ENCODE measurements around the gene CACNB2.
"Not testable (repeated sequence)": the region's sequence is repeated elsewhere in the genome, so short reads cannot be mapped to it uniquely, and the experiment has no call there.

- TF ChIP-seq CTCF (conservative IDR thresholded peaks at IDR 0.05 in 1 of 2, IDR thresholded peaks at IDR 0.05 in 1 of 2; ENCODE audit: extremely low read depth in 1 of 2, insufficient read depth in 1 of 2, low read depth in 1 of 2, low read length in 2 of 2); EZH2 (IDR thresholded peaks at IDR 0.05; ENCODE audit: borderline replicate concordance, low read length): not testable (repeated sequence)
Measured at GRCh38 chr10:18181382-18181781, 41.2 kb downstream of the CACNB2 start.
